GM10266 (cell line): ENCODE data around the gene RTCB.

Experiments
- DNase-seq: peaks from one replicate; pipeline ENCODE4 v3.0.0; 2012; ENCODE audit errors: extremely low spot score
- TF ChIP-seq, protein P1 (sequence below): IDR thresholded peaks from 2 replicates; pipeline ENCODE4 v1.5.1; 2012; ENCODE audit warnings: mild to moderate bottlenecking, low read depth; ENCODE audit not compliant: control insufficient read depth, insufficient read depth; ENCODE audit errors: missing control alignments

The RTCB gene

DNA sequence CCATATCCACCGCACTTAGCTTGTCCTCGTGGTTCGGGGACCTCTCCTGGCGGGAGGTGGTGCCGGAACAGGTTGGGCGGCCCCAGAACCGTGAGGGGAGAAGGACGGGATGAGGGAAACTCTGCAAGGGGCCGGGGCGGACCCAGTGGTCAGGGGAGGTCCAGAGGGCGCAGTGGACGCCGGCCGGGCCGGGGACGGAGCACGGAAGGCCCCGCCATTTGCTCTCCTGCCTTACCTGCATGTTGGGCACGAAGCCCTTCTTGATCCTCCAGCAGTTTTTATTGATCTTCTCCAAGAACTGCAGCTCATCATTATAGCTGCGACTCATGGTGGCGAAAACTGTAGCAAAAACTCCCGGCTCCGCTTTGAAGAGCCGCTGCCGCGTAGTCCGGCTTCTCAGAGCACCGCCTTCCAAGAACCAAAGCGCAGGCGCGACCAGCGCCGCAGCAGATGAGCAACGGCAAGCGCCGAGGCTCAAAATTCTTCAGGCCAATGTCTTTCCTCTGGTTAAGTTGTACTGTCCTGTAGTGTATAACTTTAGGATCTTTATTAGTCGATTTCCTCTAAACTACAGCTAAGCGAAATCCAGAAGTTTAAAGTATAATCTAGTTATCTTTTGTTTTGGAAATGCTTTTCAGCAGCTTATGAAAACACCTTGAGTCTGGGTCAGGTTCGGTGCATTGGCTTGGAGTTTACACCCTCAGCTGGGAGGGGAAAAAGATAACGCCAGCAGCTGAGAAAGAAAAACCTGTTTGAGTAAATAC lies at the start of gene RTCB:
Gene RTCB, minus strand, starts transcription at position 419 of the 764 bp plus-strand sequence. Its CDS starts 91 bp downstream, at position 328.
- TF ChIP-seq, protein P1, sequence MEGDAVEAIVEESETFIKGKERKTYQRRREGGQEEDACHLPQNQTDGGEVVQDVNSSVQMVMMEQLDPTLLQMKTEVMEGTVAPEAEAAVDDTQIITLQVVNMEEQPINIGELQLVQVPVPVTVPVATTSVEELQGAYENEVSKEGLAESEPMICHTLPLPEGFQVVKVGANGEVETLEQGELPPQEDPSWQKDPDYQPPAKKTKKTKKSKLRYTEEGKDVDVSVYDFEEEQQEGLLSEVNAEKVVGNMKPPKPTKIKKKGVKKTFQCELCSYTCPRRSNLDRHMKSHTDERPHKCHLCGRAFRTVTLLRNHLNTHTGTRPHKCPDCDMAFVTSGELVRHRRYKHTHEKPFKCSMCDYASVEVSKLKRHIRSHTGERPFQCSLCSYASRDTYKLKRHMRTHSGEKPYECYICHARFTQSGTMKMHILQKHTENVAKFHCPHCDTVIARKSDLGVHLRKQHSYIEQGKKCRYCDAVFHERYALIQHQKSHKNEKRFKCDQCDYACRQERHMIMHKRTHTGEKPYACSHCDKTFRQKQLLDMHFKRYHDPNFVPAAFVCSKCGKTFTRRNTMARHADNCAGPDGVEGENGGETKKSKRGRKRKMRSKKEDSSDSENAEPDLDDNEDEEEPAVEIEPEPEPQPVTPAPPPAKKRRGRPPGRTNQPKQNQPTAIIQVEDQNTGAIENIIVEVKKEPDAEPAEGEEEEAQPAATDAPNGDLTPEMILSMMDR, result no peak

DNA sequence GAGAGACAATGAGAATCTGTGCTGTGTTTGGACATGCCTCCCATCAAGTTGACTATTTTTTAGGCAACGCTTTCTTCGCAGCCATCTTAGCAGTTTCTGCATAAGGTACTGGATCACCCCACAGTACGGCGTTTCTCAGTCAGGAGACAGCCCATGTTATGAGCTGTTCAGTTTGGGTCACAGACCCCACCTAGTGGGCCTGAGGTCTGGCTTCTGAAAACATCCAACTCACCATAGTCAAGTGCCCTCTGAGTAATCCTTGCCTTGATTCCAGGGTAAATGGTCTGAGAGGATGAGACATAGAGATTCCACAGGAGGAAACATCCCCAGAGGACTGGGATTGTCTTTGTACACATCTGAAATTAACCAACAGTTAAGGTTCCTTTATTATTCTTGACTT lies 45.0 kb upstream of the RTCB start:
- no peak for DNase-seq
- TF ChIP-seq, protein P1, result no peak

More for the DNA sequence above, at the start of gene RTCB:
- DNase-seq, result peak; percentile 78

DNA sequence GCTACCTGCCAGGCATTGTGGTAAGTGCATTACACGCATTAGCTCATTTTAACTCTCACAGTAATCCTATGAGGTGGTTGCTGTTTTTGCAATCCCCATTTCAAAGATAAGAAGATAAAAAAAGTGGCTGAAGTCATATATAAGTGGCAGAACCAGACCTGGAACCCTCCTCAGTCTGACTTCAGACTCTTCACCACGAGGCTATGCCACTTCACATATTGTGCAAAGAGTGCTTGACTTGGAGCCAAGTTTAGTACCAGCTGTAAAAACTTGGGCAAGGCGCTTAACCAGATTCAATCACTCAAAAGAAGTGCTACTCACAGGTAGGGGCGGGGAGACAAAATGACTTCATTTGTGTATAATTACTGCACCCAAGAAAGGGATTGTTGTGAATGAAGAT lies 36.9 kb upstream of the RTCB start:
- DNase-seq, result no peak
- TF ChIP-seq, protein P1, result no peak

DNA sequence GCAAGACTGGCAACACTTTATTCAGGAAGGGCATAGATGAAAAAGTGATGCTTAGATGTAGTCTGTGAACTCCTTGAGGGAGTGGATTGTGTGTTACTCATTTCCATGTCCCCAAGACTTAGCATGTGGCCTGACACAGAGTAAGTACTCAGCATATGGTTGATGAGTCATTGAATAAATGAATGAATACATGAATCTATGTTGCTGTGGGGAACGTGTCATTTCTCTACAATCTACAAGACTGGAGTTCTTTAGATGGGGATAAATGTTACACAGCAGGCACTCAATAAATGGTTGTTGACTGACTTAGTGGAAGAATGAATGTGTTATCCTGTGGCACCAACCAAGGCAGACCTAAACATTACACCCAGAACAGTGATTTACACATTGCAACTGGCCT lies 34.3 kb upstream of the RTCB start:
- TF ChIP-seq, protein P1, result no peak
- no peak for DNase-seq

DNA sequence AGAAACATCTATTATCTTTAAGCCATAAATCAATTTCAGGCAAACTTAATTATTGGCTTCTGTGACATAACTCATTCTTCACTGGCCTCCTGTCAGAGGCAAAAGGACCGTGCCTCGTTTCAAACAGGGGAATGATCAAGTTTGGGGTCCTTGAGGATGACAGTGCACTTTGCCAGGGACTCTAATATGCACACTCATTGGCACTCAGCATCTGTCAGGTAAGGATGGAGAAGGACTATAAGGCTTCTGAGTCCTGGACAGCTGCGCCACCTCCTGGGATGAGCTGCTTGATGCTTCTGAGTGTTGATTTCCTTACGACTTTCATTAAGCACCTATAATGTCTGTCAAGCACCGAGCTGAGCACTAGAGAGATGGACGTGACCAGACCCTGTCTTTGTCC lies 32.0 kb upstream of the RTCB start:
- TF ChIP-seq, protein P1, result peak; percentile 34
- peak; percentile 19 for DNase-seq

DNA sequence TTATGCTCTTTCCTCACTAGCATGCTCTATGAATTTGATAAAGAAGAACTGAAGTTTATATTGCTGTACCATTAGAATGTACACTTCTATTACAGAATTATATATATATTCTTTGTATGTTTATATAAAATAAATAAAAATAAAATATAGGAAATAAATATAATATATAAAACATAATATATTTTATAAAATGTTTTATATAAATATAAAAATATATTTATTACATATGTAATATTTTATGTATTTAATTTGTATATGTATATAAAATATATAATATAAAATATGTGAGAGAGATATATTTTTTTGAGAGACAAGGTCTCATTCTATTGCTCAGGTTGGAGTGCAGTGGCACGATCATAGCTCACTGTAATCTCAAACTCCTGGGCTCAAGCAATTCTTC lies 18.3 kb upstream of the RTCB start:
- no peak for DNase-seq
- TF ChIP-seq, protein P1, result no peak

DNA sequence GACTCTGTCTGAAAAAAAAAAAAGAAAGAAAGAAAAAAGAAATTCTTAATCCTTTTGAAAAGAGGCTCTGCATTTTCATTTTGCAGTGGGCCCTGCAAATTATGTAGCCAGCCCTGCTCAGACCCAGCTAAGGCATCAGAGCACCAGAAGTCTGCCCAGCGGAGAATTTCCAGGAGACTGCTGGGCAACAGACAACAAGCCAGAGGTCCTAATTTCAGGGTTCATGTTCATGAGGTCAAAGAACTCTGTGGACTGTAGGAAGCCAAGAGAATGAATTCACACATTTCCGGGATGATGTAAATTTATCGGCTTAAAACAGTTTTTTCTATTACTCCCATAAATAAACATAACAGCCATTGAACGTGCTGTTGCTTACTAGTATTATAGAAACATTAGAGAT lies 14.8 kb upstream of the RTCB start:
- TF ChIP-seq, protein P1, result no peak
- no peak for DNase-seq
